Stimulated activated naive CD8-positive, alpha-beta T cell treated with anti-CD3 and anti-CD28 coated beads, Interleukin-15, Interleukin-2, amounts not matched to agents 100 ng/mL and 50 ng/mL, for 24 hours (primary cell): ENCODE data around the gene GPR15LG.
"Not testable (repeated sequence)": the region's sequence is repeated elsewhere in the genome, so short reads cannot be mapped to it uniquely, and the experiment has no call there.

Experiments used
- H3K27ac Mint-ChIP-seq: one replicate; pipeline ENCODE4 v1.8.0; 2021; ENCODE audit warnings: mild to moderate bottlenecking, mixed read lengths
- H3K27me3 Mint-ChIP-seq: one replicate; pipeline ENCODE4 v1.8.0; 2021; ENCODE audit warnings: mixed read lengths
- H3K36me3 Mint-ChIP-seq: one replicate; pipeline ENCODE4 v1.8.0; 2021; ENCODE audit warnings: low read depth, mixed read lengths
- H3K4me1 Mint-ChIP-seq: one replicate; pipeline ENCODE4 v1.8.0; 2021; ENCODE audit warnings: low read depth, mixed read lengths
- H3K4me3 Mint-ChIP-seq: one replicate; pipeline ENCODE4 v1.8.0; 2021; ENCODE audit warnings: mild to moderate bottlenecking, mixed read lengths
- H3K9me3 Mint-ChIP-seq: one replicate; pipeline ENCODE4 v1.8.0; 2021; ENCODE audit warnings: mixed read lengths

The GPR15LG gene

GRCh38 chr10:84156768-84157167 lies 16.8 kb upstream of the GPR15LG start:
- no peaks in the 10 kb centered on the region for H3K9me3 Mint-ChIP-seq
- no peaks in the 10 kb centered on the region for H3K27me3 Mint-ChIP-seq
- peaks cover 40% of the 10 kb centered on the region for H3K36me3 Mint-ChIP-seq
- H3K4me1 Mint-ChIP-seq, result peaks cover 51% of the 10 kb centered on the region
- H3K27ac Mint-ChIP-seq, result peak overlapping the region; percentile 86
- no peak overlapping the region for H3K4me3 Mint-ChIP-seq

DNA sequence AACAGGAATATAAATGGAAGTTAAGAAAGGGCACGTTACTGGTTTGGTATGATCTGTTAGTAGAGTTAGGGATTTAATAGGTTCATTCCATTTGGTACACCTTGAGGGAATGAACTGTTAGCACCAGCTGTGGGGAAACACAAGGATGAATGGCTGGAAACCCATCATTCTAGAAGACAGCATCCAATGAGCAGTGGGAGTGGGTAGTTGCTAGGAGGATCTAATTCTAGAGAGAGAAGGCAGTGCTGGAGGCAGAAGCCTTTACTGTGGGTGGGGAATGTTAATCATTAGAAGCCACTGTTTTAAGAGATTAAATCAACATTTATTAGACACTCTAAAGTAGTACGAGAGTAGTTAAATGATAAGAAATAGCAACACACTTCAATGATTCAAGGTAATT lies 15.5 kb upstream of the GPR15LG start:
- Mint-ChIP-seq H3K4me1 (peaks cover 40% of the 10 kb centered on the region), H3K27ac (no peak overlapping the region), H3K36me3 (peaks cover 27% of the 10 kb centered on the region), H3K27me3 (no peaks in the 10 kb centered on the region), H3K9me3 (no peaks in the 10 kb centered on the region), H3K4me3 (no peak overlapping the region)

- Mint-ChIP-seq H3K36me3 (peaks cover 22% of the 10 kb centered on the region), H3K27ac (peak overlapping the region; percentile 59), H3K9me3 (no peaks in the 10 kb centered on the region), H3K4me3 (no peak overlapping the region), H3K4me1 (peaks cover 35% of the 10 kb centered on the region), H3K27me3 (no peaks in the 10 kb centered on the region)
These were observed 15.1 kb upstream of the GPR15LG start for GRCh38 chr10:84158550-84158949.

DNA sequence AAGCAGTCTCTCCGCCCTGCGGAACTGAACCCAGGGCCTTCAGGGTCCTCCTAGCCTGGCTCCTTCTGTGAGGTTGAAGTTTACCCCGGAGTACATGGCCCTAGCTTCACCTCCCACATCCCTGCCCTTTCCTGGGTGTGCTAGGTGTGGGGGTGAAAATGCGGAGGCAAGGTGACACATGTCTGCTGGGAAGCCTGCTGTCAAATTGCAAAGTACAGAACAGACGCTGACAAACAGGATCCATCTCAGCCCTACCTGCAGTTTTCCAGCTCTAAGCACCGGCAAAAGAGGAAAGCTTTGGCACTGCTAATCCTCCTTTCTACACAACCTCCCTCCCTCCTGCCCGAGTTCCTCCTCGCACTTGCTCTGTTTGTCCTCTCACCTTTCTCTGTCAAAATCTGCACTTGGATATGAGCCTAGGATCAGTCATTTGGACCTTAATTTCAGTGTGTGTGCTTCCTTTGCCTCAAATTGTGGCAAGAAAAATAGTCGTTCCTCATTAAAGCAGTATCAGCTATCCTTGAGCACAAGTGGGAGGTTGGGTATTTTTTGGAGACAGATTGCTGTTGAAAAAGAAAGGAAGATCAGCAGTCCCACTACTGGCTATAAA lies 14.4 kb upstream of the GPR15LG start:
- Mint-ChIP-seq H3K36me3 (peaks cover 17% of the 10 kb centered on the region), H3K9me3 (no peaks in the 10 kb centered on the region), H3K4me3 (no peak overlapping the region), H3K4me1 (peaks cover 32% of the 10 kb centered on the region), H3K27me3 (peaks cover 4% of the 10 kb centered on the region), H3K27ac (no peak overlapping the region)

DNA sequence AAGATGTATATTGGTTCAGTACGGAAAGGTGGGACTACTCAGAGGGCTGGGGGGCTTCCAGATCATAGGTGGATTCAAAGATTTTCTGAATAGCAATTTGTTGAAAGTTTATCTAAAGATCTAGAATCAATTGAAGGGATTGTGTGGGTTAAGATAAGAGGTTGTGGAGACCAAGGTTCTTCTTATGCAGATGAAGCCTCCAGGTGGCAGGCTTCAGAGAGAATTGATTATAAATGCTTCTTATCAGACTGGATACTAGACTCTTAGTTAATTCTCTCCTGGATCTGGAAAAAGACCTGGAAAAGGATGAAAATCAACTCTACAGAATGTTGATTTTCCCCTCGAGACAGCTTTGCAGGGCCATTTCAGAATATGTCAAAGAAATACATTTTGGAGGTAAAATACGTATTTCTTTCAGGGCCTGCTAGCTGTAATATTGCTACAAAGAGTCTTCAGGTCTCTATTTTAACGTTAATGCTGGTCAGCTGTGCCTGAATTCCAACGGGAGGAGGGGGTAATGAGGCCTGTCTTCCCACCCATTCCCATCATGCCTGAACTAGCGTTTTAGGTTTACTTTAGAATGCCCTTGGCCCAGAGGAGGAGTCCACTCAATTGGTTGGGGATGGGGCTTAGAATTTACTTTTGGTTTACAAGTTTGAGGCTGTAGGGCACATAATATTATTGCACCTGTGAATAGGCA lies 12.8 kb upstream of the GPR15LG start:
- Mint-ChIP-seq H3K9me3 (no peaks in the 10 kb centered on the region), H3K4me1 (peaks cover 32% of the 10 kb centered on the region), H3K27ac (no peak overlapping the region), H3K27me3 (peaks cover 4% of the 10 kb centered on the region), H3K4me3 (no peak overlapping the region), H3K36me3 (peaks cover 2% of the 10 kb centered on the region)

DNA sequence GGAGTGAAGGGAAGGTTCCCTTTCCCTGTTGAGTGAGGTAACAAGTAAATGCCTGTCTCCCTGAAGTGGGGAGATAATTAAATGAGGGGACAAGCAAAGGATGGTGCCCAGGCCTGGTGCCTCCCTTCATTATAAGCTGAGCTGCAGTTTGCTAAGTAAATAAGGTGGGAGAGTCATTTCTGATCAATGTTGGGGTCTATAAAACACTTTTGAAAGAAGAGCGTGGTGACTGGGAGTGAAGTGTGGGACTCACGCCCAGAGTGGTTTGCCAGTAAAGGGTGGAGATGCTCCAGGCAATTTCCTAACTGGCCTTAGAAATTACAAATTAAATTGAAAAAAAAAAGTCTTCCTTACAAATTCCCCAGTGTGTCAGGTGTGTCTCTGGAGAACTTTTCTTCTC lies 9.6 kb upstream of the GPR15LG start:
- no peak overlapping the region for H3K27ac Mint-ChIP-seq
- H3K27me3 Mint-ChIP-seq, result peaks cover 4% of the 10 kb centered on the region
- H3K4me3 Mint-ChIP-seq, result no peak overlapping the region
- H3K36me3 Mint-ChIP-seq, result no peaks in the 10 kb centered on the region
- H3K4me1 Mint-ChIP-seq, result peaks cover 6% of the 10 kb centered on the region
- H3K9me3 Mint-ChIP-seq, result no peaks in the 10 kb centered on the region

GRCh38 chr10:84164442-84164841 lies 9.2 kb upstream of the GPR15LG start:
- Mint-ChIP-seq H3K27me3 (peaks cover 4% of the 10 kb centered on the region), H3K4me1 (peaks cover 2% of the 10 kb centered on the region), H3K27ac (no peak overlapping the region), H3K9me3 (no peaks in the 10 kb centered on the region), H3K36me3 (no peaks in the 10 kb centered on the region), H3K4me3 (no peak overlapping the region)

DNA sequence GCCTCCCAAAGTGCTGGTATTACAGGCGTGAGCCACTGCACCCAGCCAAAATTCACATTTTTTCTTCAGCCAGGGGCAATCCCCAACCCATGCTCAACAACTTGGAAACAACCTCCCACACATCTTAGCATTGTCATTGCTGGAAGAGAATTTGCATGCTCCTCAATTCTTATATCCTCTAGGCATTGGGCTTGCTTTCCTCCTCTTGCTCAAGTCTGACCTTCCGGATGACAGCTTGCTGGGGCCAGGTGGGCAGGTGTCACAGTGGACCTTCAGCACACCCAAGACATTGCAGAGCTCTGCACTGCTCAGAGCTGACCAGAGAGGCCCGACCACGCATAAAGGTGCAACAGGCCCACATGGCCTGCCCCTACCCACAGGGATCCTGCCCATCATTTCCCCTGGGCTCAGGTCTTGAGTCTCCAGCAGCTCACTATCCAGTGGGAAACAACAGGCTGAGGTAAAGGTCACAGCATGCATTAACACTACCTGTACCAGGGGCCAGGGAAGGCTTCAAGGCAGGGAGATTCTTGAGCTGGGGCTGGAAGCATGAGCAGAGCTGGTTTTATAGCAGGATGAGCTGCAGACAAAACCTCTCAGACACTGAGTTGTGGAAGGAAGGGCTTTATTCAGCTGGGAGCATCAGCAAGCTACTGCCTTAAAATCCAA lies 6.8 kb upstream of the GPR15LG start:
- no peaks in the 10 kb centered on the region for H3K9me3 Mint-ChIP-seq
- H3K27me3 Mint-ChIP-seq, result peaks cover 4% of the 10 kb centered on the region
- no peak overlapping the region for H3K27ac Mint-ChIP-seq
- no peaks in the 10 kb centered on the region for H3K36me3 Mint-ChIP-seq
- no peak overlapping the region for H3K4me3 Mint-ChIP-seq
- no peaks in the 10 kb centered on the region for H3K4me1 Mint-ChIP-seq

- not testable (repeated sequence) for H3K27ac Mint-ChIP-seq, H3K4me3 Mint-ChIP-seq, H3K4me1 Mint-ChIP-seq, H3K36me3 Mint-ChIP-seq, H3K27me3 Mint-ChIP-seq, H3K9me3 Mint-ChIP-seq
These were observed 6.3 kb upstream of the GPR15LG start for GRCh38 chr10:84167289-84167653.

- H3K4me1 Mint-ChIP-seq, H3K27me3 Mint-ChIP-seq, H3K36me3 Mint-ChIP-seq, H3K9me3 Mint-ChIP-seq, H3K4me3 Mint-ChIP-seq, H3K27ac Mint-ChIP-seq: not testable (repeated sequence)
These were observed 5.2 kb upstream of the GPR15LG start for GRCh38 chr10:84168382-84168781.

GRCh38 chr10:84171237-84171636 lies 2.4 kb upstream of the GPR15LG start:
- Mint-ChIP-seq H3K4me3 (peak overlapping the region; percentile 10), H3K27ac (peak overlapping the region; percentile 21)
- not testable (repeated sequence) for H3K36me3 Mint-ChIP-seq, H3K4me1 Mint-ChIP-seq, H3K9me3 Mint-ChIP-seq, H3K27me3 Mint-ChIP-seq

DNA sequence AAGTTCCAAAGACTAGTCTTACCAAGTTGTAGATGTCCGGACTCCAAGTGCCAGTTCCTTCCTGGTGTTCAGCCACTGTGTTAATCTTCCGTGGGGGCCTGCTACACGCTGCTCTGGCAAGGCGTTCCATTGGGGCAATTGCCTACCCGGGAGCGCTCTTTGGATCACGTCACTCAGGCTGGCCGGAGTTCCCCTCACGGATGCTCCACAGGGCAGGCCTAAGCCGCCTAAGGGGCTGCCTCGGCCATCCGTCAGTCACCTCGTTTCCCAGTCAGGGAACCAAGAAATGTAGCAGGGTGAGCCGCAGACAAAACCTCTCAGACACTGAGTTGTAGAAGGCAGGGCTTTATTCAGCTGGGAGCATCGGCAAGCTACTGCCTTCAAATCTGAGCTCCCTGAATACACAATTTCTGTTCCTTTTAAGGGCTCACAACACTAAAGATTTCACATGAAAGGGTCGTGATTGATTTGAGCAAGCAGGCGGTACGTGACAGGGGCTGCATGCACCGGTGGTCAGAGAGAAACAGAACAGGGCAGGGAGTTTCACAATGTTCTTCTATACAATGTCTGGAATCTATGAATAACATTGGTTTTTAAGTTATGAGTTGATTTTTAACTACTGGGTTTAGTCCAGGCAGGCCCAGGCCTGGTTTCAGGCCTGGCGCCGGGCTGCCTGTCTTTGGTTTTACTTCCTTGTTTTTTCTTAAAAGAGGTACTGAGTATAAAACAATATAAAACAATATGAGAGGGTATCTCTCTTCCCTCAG lies 1.7 kb upstream of the GPR15LG start:
- not testable (repeated sequence) for H3K4me3 Mint-ChIP-seq, H3K27ac Mint-ChIP-seq

DNA sequence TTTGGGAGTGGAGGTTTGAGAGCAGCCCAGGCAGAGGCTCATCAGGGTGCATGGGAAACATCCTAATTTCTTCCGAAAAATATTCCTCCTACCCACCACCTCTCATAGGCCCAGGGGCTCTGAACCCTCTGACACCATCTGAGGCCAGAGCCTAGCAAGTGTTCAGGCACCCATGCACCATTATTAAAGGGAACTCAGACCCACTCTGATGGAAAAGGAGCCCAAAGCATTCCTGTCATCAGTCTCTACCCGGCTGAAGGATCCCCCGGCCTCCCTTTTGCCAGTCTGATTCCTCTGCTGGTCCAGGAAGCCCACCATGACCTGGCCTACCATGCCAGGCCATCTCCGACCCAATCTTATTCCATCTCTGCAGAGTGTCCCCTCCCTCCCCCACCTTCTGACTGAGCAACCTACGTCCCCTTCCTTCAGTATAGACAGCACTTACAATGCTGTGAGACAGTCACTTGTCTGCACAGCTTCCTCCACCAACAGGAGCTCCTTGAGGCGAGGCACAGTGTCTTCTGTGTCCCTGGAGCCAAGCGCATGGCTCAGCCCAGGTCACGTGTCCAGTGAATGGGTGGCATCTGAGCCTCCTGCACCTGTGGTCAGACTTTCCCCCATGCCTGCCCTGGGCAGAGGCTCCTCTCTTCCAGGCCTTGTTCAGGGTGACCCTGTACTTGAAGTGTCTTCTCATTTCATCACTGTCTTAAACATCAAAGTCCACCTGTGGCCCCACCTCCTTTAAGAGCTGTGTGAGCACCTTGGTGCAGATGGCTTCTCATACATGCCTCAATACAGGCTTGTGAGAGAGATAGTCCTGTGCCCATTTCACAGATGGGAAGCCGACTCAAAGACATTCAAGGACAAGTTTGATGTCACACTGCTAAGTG lies 889 bp upstream of the GPR15LG start:
- H3K4me1 Mint-ChIP-seq, result peaks cover 10% of the 10 kb centered on the region
- H3K36me3 Mint-ChIP-seq, result no peaks in the 10 kb centered on the region
- H3K27ac Mint-ChIP-seq, result no peak overlapping the region
- no peaks in the 10 kb centered on the region for H3K27me3 Mint-ChIP-seq
- no peak overlapping the region for H3K4me3 Mint-ChIP-seq
- H3K9me3 Mint-ChIP-seq, result no peaks in the 10 kb centered on the region

More for the DNA sequence above, 1.7 kb upstream of the GPR15LG start:
- H3K9me3 Mint-ChIP-seq, H3K27me3 Mint-ChIP-seq, H3K36me3 Mint-ChIP-seq, H3K4me1 Mint-ChIP-seq: not testable (repeated sequence)

GRCh38 chr10:84175436-84175835 lies 1.8 kb downstream of the GPR15LG start:
- H3K4me3 Mint-ChIP-seq, result no peak overlapping the region
- H3K36me3 Mint-ChIP-seq, result no peaks in the 10 kb centered on the region
- H3K4me1 Mint-ChIP-seq, result peaks cover 10% of the 10 kb centered on the region
- no peaks in the 10 kb centered on the region for H3K9me3 Mint-ChIP-seq
- H3K27me3 Mint-ChIP-seq, result no peaks in the 10 kb centered on the region
- H3K27ac Mint-ChIP-seq, result no peak overlapping the region
